KMS-11 (cell line): Measurements from ENCODE around the gene AGBL4.

Experiments
- H2AFZ ChIP-seq: fragments of 200-600 bp; sonication (generic); 2 replicates; pipeline ENCODE4 v1.6.1; 2016; ENCODE audit warnings: antibody characterized with exemption, mixed run types, low read depth
- H3K27ac ChIP-seq: fragments of 200-600 bp; sonication (generic); 2 replicates; pipeline ENCODE4 v1.6.1; 2016; ENCODE audit warnings: mild to moderate bottlenecking, mixed run types
- H3K27me3 ChIP-seq: fragments of 200-600 bp; sonication (generic); 2 replicates; pipeline ENCODE4 v1.6.1; 2017; ENCODE audit warnings: mild to moderate bottlenecking, low read depth, mixed run types, moderate library complexity; ENCODE audit not compliant: insufficient read depth
- H3K36me3 ChIP-seq: fragments of 200-600 bp; sonication (generic); 2 replicates; pipeline ENCODE4 v1.6.1; 2017; ENCODE audit warnings: mild to moderate bottlenecking, mixed run types; ENCODE audit not compliant: insufficient read depth
- H3K4me1 ChIP-seq: fragments of 200-600 bp; sonication (generic); 2 replicates; pipeline ENCODE4 v1.6.1; 2016; ENCODE audit warnings: mild to moderate bottlenecking, low read depth, mixed run types; ENCODE audit not compliant: poor library complexity, severe bottlenecking
- H3K4me2 ChIP-seq: fragments of 200-600 bp; sonication (generic); 2 replicates; pipeline ENCODE4 v1.7.0; 2016; ENCODE audit warnings: mild to moderate bottlenecking, mixed run types
- H3K4me3 ChIP-seq: fragments of 200-600 bp; sonication (generic); IDR thresholded peaks from 2 replicates; pipeline ENCODE4 v1.6.1; 2017; ENCODE audit warnings: low read depth, low read length, mixed read lengths; ENCODE audit not compliant: insufficient read depth
- H3K79me2 ChIP-seq: fragments of 200-600 bp; sonication (generic); 2 replicates; pipeline ENCODE4 v1.6.1; 2016; ENCODE audit warnings: low read depth, mixed run types; ENCODE audit not compliant: insufficient read depth
- H3K9ac ChIP-seq: fragments of 200-600 bp; sonication (generic); 2 replicates; pipeline ENCODE4 v1.6.1; 2016; ENCODE audit warnings: mild to moderate bottlenecking, mixed run types
- H4K20me1 ChIP-seq: fragments of 200-600 bp; sonication (generic); 2 replicates; pipeline ENCODE4 v1.6.1; 2016; ENCODE audit warnings: mild to moderate bottlenecking, mixed run types; ENCODE audit not compliant: insufficient read depth
- CTCF ChIP-seq: fragments of 200-600 bp; sonication (generic); conservative IDR thresholded peaks from 2 replicates; pipeline ENCODE4 v1.6.1; 2017; ENCODE audit warnings: low read depth, mild to moderate bottlenecking, antibody characterized with exemption, low read length, moderate library complexity, mixed read lengths

Gene AGBL4

DNA sequence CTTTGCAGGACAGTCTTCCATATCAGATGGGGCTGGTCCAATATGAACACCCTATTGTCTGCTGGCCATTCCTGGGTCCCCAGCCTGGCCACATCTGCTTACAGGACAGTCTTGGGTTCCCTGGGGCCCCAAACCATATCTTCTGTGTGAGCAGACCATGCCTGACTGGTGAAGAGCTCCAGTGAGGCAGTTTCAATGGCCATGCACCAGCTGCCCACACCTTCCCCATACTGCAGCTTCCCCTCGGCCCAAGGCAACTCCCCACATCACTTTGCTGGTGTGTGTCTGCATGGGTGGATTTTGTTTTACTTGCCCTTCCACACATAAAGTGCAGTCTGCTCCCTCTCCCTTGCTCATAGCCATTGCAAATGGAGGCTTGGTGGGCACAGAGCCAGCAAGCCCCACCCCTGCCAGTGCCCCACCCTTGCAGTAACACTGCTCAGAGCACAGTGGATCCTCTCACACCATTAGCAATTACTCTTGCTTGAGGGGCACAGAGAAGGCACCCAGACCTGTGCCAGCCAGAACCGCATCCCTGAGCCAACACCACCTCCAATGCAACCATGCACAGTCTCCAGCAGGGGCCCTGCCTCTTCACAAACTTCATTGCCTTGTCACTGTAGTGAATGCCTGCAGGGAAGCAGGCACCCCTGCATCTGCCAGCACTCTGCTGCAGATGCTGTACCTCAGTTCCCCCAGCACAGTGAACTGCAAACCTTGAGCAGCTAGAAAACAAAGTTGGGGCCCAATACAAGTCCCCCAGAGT, 772.6 kb downstream of the AGBL4 start:
- Histone ChIP-seq H3K9ac (no peak overlapping the region), H3K27me3 (no peaks in the 10 kb centered on the region), H3K79me2 (no peaks in the 10 kb centered on the region), H3K4me1 (no peaks in the 10 kb centered on the region), H3K36me3 (no peaks in the 10 kb centered on the region), H3K27ac (no peak overlapping the region), H3K4me2 (no peak overlapping the region), H3K4me3 (no peak overlapping the region), H2AFZ (no peak overlapping the region), H4K20me1 (no peaks in the 10 kb centered on the region)
- TF ChIP-seq CTCF: no peak

DNA sequence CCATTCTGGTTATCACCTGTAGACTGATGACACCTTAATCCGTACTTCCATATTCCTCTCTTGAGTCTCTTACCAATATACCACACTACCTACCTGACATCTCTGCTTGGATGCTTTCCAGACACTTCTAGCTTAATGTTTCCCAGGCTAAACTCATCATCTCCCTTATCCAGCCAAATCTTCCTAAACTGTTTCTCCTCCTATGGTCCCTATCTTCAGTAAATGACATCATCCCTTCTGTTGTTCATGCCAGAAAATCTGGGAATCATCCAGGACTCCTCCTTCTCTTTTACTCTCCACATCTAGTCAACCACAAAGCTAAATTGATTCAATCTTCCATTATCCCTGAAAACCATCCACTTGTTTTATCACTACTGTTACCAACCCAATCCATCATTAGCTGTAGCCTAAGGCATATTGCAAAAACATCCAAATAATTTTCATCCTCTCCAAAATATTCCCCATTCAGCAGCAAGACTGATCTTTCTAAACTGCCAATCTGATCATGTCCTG, 783.0 kb downstream of the AGBL4 start:
- Histone ChIP-seq H3K27me3 (no peaks in the 10 kb centered on the region), H3K4me3 (no peak overlapping the region), H3K36me3 (no peaks in the 10 kb centered on the region), H4K20me1 (no peaks in the 10 kb centered on the region), H3K79me2 (no peaks in the 10 kb centered on the region), H2AFZ (no peak overlapping the region), H3K9ac (no peak overlapping the region), H3K4me2 (no peak overlapping the region), H3K27ac (no peak overlapping the region), H3K4me1 (no peaks in the 10 kb centered on the region)
- TF ChIP-seq CTCF: no peak

- no peaks in the 10 kb centered on the region for H3K4me1 ChIP-seq
- no peaks in the 10 kb centered on the region for H3K36me3 ChIP-seq
- H3K27ac ChIP-seq: no peak overlapping the region
- H2AFZ ChIP-seq: no peak overlapping the region
- H4K20me1 ChIP-seq: no peaks in the 10 kb centered on the region
- TF ChIP-seq CTCF: no peak
- H3K4me3 ChIP-seq: no peak overlapping the region
- H3K27me3 ChIP-seq: no peaks in the 10 kb centered on the region
- H3K9ac ChIP-seq: no peak overlapping the region
- no peak overlapping the region for H3K4me2 ChIP-seq
- no peaks in the 10 kb centered on the region for H3K79me2 ChIP-seq
Observed at GRCh38 chr1:49234988-49235387, 788.8 kb downstream of the AGBL4 start.

GRCh38 chr1:49229555-49229954, 794.2 kb downstream of the AGBL4 start:
- H3K4me1 ChIP-seq: no peaks in the 10 kb centered on the region
- H3K79me2 ChIP-seq: no peaks in the 10 kb centered on the region
- H3K27ac ChIP-seq: no peak overlapping the region
- H3K4me2 ChIP-seq: no peak overlapping the region
- H3K27me3 ChIP-seq: no peaks in the 10 kb centered on the region
- no peak overlapping the region for H3K9ac ChIP-seq
- no peaks in the 10 kb centered on the region for H3K36me3 ChIP-seq
- no peak overlapping the region for H2AFZ ChIP-seq
- no peaks in the 10 kb centered on the region for H4K20me1 ChIP-seq
- H3K4me3 ChIP-seq: no peak overlapping the region
- TF ChIP-seq CTCF: no peak
